Pancreas (tissue), 10 donors: ENCODE measurements around the gene HOMER2. TPM values are rescaled to one million over a fixed set of nuclear protein-coding genes. Genes with fewer than 3 reads are reported as not detected.

ENCODE experiments used
- ATAC-seq, 4 donors: fragments of 200-7000 bp; cut with Tn5 transposase; one replicate each; pipeline versions ENCODE4 v1.8.0 to v1.9.1; 2020; ENCODE audit warnings: mild to moderate bottlenecking in 4 of 4, moderate library complexity in 4 of 4
- DNase-seq, 6 donors: peaks; one replicate each; pipeline ENCODE4 v3.0.0-alpha.2; 2020
- FAIRE-seq: peaks from 2 replicates; lab custom pipeline; 2012; peaks lifted over from hg19 to GRCh38; lab: Jason Lieb, UNC
- H3K27ac ChIP-seq, 4 donors: fragments of 200-600 bp; sonication (generic); 1 replicate in 3 of 4; 2 replicates in 1 of 4; pipeline versions ENCODE4 v1.5.0 to v1.8.0; 2020
- H3K27me3 ChIP-seq, 4 donors: fragments of 200-600 bp; one replicate each; pipeline ENCODE4 v1.8.0; 2021
- H3K36me3 ChIP-seq, 3 donors: fragments of 200-600 bp; sonication (generic) in 1 of 3; one replicate each; pipeline versions ENCODE4 v1.5.0 to v1.8.0; 2020 to 2021
- H3K4me1 ChIP-seq, 3 donors: fragments of 200-600 bp; one replicate each; pipeline ENCODE4 v1.8.0; 2021
- H3K4me3 ChIP-seq, 4 donors: fragments of 200-600 bp; sonication (generic) in 2 of 4; one replicate each; pipeline versions ENCODE4 v1.5.0 to v1.8.0; 2020 to 2021
- H3K9me3 ChIP-seq, 4 donors: fragments of 200-600 bp; one replicate each; pipeline ENCODE4 v1.8.0; 2021
- CTCF ChIP-seq, 4 donors: fragments of 200-600 bp; sonication (generic) in 3 of 4; IDR thresholded peaks; one replicate each; pipeline versions ENCODE4 v1.5.0 to v1.8.0; 2021; ENCODE audit warnings: antibody characterized with exemption in 4 of 4
- WGBS, 2 donors: extraction: QIAGEN DNeasy Blood & Tissue Kit; methylation state at CpG; one replicate each; pipeline ENCODE4 v1.1.7; 2013; 5-methylcytosine and 5-hydroxymethylcytosine counted together
- intact Hi-C, 3 donors: fragments of 100-400 bp; cut with DNase I; formaldehyde crosslinking; loops; one replicate each; pipeline versions ENCODE4 v1.11.1 to v1.14.2; 2022
- polyA plus RNA-seq, 2 donors: library from polyadenylated mRNA; stranded (reverse); fragments of 200-250 nt; gene quantifications; one replicate each; pipeline ENCODE4 v1.2.3, GENCODE V29; 2013
- total RNA-seq, 6 donors: library from RNA; stranded (reverse); fragmentation: NEBNext Ultra II Directional in 4 of 6; extraction: Animal tissue kit (Norgen Biotek cat#: 25700) in 4 of 6; gene quantifications; one replicate each; pipeline versions ENCODE4 v1.2.1 to v1.2.4, GENCODE V29; 2021 to 2023
- donor health status: healthy with polysubstance abuse.
- donor health status: DM: no; HTN: no; CAD: no; lungs with moderate emphysema.
- donor health status: DM: no; HTN: no; CAD: no.
- donor health status: control.
- donor health status: control.
- donor health status: Bipolar disorder and iron deficiency.
- donor health status: DM: yes; HTN: yes; CAD: no.
- donor health status: DM: no; HTN: no; CAD: no.
- donor health status: DM: no; HTN: no; CAD: no.
- donor health status: DM: yes; HTN: yes; CAD: no.

The HOMER2 gene
- total and polyA plus RNA-seq, 8 donors: 76.8 to 180 (median 139) TPM

- intact Hi-C loops: no loop called here
- Histone ChIP-seq H3K4me1 (peaks cover 35 to 59% (median 52%) of the 10 kb centered on the region in 3 donors), H3K27ac (peak overlapping the region in 3 of 4 donors; percentile 5 to 64 (median 57)), H3K9me3 (no peaks in the 10 kb centered on the region), H3K4me3 (no peak overlapping the region), H3K36me3 (no peaks in the 10 kb centered on the region), H3K27me3 (no peaks in the 10 kb centered on the region)
- FAIRE-seq (no peak), ATAC-seq (peak in 3 of 4 donors; percentile 24 to 59 (median 53)), DNase-seq (peak in 1 of 6 donors; percentile 7)
- 37 to 45% methylated on average over 6 of the region's 6 CpGs for WGBS, 2 donors
- TF ChIP-seq CTCF (IDR thresholded peaks at IDR 0.05): no peak
Measured at GRCh38 chr15:82901114-82901805, 51.3 kb downstream of the HOMER2 start.

GRCh38 chr15:82900511-82901060 is 51.9 kb downstream of the HOMER2 start:
- intact Hi-C loops: no loop called here
- 18 to 36% methylated on average over 1 of the region's 1 CpG for WGBS, 2 donors
- peak in 2 of 4 donors; percentile 4 to 22 for ATAC-seq
- no peak for FAIRE-seq
- Histone ChIP-seq H3K27ac (peak overlapping the region in 3 of 4 donors; percentile 4 to 64 (median 57)), H3K36me3 (no peaks in the 10 kb centered on the region), H3K9me3 (no peaks in the 10 kb centered on the region), H3K27me3 (no peaks in the 10 kb centered on the region), H3K4me1 (peaks cover 35 to 59% (median 51%) of the 10 kb centered on the region in 3 donors), H3K4me3 (no peak overlapping the region)
- peak in 1 of 6 donors; percentile 7 for DNase-seq
- TF ChIP-seq CTCF (IDR thresholded peaks at IDR 0.05): no peak

- 75 to 79% methylated on average over 2 of the region's 2 CpGs for WGBS, 2 donors
- FAIRE-seq (no peak), ATAC-seq (peak in 2 of 4 donors; percentile 31 to 33), DNase-seq (peak in 1 of 6 donors; percentile 9)
- Histone ChIP-seq H3K4me3 (no peak overlapping the region), H3K36me3 (no peaks in the 10 kb centered on the region), H3K9me3 (no peaks in the 10 kb centered on the region), H3K4me1 (peaks cover 20 to 45% (median 44%) of the 10 kb centered on the region in 3 donors), H3K27me3 (no peaks in the 10 kb centered on the region), H3K27ac (no peak overlapping the region)
- TF ChIP-seq CTCF (IDR thresholded peaks at IDR 0.05): no peak
- intact Hi-C loops: no loop called here
Measured at GRCh38 chr15:82898961-82899360, 53.6 kb downstream of the HOMER2 start.

- H3K27me3 ChIP-seq: no peaks in the 10 kb centered on the region
Measured at GRCh38 chr15:82895983-82896382, 56.5 kb downstream of the HOMER2 start.

More at GRCh38 chr15:82895983-82896382, 56.5 kb downstream of the HOMER2 start:
- Histone ChIP-seq H3K4me3 (no peak overlapping the region), H3K27ac (peak overlapping the region in 1 of 4 donors; percentile 19), H3K9me3 (no peaks in the 10 kb centered on the region), H3K36me3 (peaks cover 0 to 7% (median 0%) of the 10 kb centered on the region in 3 donors), H3K4me1 (peaks cover 10 to 31% (median 29%) of the 10 kb centered on the region in 3 donors)
- 92% methylated on average over 5 of the region's 5 CpGs for WGBS, 2 donors
- no peak for TF ChIP-seq CTCF (IDR thresholded peaks at IDR 0.05)
- intact Hi-C loops: no loop called here
- peak in 1 of 4 donors; percentile 18 for ATAC-seq
- FAIRE-seq: no peak
- peak in 2 of 6 donors; percentile 7 to 26 for DNase-seq
